Left ventricle myocardium inferior (tissue), 1 donor: ENCODE data around the gene TRAF3. TPM values are rescaled to one million over a fixed set of nuclear protein-coding genes. Genes with fewer than 3 reads are reported as not detected.

Source experiments
- DNase-seq: peaks from one replicate; pipeline ENCODE4 v3.0.0-alpha.2; 2020
- H3K27ac ChIP-seq: fragments of 200-600 bp; replicated peaks from 2 replicates; pipeline ENCODE4 v1.8.0; 2021
- H3K27me3 ChIP-seq: fragments of 200-600 bp; 2 replicates; pipeline ENCODE4 v1.8.0; 2021; ENCODE audit warnings: low read depth
- H3K36me3 ChIP-seq: fragments of 200-600 bp; 2 replicates; pipeline ENCODE4 v1.8.0; 2021
- H3K4me1 ChIP-seq: fragments of 200-600 bp; 2 replicates; pipeline ENCODE4 v1.8.0; 2021
- H3K4me3 ChIP-seq: fragments of 200-600 bp; 2 replicates; pipeline ENCODE4 v1.8.0; 2021; ENCODE audit warnings: mild to moderate bottlenecking, moderate library complexity
- H3K9me3 ChIP-seq: fragments of 200-600 bp; replicated peaks from 2 replicates; pipeline ENCODE4 v1.8.0; 2021
- intact Hi-C: fragments of 100-400 bp; cut with micrococcal nuclease; formaldehyde crosslinking; loops from one replicate; pipeline ENCODE4 v1.11.0; 2022
- total RNA-seq: library from RNA; stranded (reverse); fragmentation: NEBNext Ultra II Directional; extraction: Animal tissue kit (Norgen Biotek cat#: 25700); gene quantifications from one replicate; pipeline ENCODE4 v1.2.1, GENCODE V29; 2021
- TF ChIP-seq, protein P1 (sequence below): fragments of 200-600 bp; IDR thresholded peaks from 2 replicates; pipeline ENCODE4 v1.8.0; 2021; ENCODE audit warnings: antibody characterized with exemption, mild to moderate bottlenecking, borderline replicate concordance
- donor health status: DM: no; HTN: yes; CAD: no; lungs with severe emphysema.

The TRAF3 gene
- total RNA-seq, 1 donor from 2014 or later, result 11.3 TPM

- TF ChIP-seq, protein P1, sequence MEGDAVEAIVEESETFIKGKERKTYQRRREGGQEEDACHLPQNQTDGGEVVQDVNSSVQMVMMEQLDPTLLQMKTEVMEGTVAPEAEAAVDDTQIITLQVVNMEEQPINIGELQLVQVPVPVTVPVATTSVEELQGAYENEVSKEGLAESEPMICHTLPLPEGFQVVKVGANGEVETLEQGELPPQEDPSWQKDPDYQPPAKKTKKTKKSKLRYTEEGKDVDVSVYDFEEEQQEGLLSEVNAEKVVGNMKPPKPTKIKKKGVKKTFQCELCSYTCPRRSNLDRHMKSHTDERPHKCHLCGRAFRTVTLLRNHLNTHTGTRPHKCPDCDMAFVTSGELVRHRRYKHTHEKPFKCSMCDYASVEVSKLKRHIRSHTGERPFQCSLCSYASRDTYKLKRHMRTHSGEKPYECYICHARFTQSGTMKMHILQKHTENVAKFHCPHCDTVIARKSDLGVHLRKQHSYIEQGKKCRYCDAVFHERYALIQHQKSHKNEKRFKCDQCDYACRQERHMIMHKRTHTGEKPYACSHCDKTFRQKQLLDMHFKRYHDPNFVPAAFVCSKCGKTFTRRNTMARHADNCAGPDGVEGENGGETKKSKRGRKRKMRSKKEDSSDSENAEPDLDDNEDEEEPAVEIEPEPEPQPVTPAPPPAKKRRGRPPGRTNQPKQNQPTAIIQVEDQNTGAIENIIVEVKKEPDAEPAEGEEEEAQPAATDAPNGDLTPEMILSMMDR, result no peak
- no peak overlapping the region for H3K27ac ChIP-seq
- no peak overlapping the region for H3K4me3 ChIP-seq
- intact Hi-C loops, result no loop called here
- H3K27me3 ChIP-seq, result no peaks in the 10 kb centered on the region
- H3K4me1 ChIP-seq, result peaks cover 5% of the 10 kb centered on the region
- DNase-seq, result no peak
- no peaks in the 10 kb centered on the region for H3K9me3 ChIP-seq
- H3K36me3 ChIP-seq, result peaks cover 99% of the 10 kb centered on the region
These were observed 178.6 kb downstream of the TRAF3 start for GRCh38 chr14:102955636-102956408.

DNA sequence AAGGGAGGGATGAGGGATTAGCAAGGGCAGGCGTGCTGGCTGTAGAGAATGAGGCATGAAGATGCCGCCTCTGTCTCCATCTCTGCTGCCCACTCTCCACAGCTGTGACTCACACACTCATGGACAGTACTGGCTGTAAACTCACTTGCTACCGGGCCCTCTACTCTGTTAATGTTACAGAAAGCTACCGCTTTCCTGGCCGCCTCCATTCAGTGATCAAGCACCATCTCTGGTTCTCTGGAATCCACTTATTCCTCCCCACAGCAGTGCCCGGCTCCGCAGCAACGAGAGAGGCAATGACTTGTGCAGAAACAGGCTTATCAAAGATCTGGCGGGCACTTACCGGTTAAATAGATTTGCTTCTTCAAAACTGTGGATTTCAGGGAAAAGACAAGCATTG lies 180.0 kb downstream of the TRAF3 start:
- peaks cover 99% of the 10 kb centered on the region for H3K36me3 ChIP-seq
- no peaks in the 10 kb centered on the region for H3K27me3 ChIP-seq
- TF ChIP-seq, protein P1, result no peak
- H3K4me3 ChIP-seq, result no peak overlapping the region
- H3K4me1 ChIP-seq, result peaks cover 5% of the 10 kb centered on the region
- H3K27ac ChIP-seq, result no peak overlapping the region
- DNase-seq, result no peak
- H3K9me3 ChIP-seq, result no peaks in the 10 kb centered on the region
- intact Hi-C loops, result no loop called here

GRCh38 chr14:102958461-102958860 lies 181.2 kb downstream of the TRAF3 start:
- TF ChIP-seq, protein P1, result no peak
- H3K4me3 ChIP-seq, result no peak overlapping the region
- no peaks in the 10 kb centered on the region for H3K9me3 ChIP-seq
- peaks cover 99% of the 10 kb centered on the region for H3K36me3 ChIP-seq
- H3K4me1 ChIP-seq, result peaks cover 5% of the 10 kb centered on the region
- intact Hi-C loops, result no loop called here
- no peak for DNase-seq
- H3K27ac ChIP-seq, result no peak overlapping the region
- no peaks in the 10 kb centered on the region for H3K27me3 ChIP-seq

Other genes starting within 250 kb of the TRAF3 start
- 11.0 TPM for gene RCOR1, start 184.8 kb upstream of the TRAF3 start, total RNA-seq
- gene AMN, start 145.2 kb downstream of the TRAF3 start, total RNA-seq, result not detected